ENCODE measurements around the gene PCGF1.

The PCGF1 gene

DNA sequence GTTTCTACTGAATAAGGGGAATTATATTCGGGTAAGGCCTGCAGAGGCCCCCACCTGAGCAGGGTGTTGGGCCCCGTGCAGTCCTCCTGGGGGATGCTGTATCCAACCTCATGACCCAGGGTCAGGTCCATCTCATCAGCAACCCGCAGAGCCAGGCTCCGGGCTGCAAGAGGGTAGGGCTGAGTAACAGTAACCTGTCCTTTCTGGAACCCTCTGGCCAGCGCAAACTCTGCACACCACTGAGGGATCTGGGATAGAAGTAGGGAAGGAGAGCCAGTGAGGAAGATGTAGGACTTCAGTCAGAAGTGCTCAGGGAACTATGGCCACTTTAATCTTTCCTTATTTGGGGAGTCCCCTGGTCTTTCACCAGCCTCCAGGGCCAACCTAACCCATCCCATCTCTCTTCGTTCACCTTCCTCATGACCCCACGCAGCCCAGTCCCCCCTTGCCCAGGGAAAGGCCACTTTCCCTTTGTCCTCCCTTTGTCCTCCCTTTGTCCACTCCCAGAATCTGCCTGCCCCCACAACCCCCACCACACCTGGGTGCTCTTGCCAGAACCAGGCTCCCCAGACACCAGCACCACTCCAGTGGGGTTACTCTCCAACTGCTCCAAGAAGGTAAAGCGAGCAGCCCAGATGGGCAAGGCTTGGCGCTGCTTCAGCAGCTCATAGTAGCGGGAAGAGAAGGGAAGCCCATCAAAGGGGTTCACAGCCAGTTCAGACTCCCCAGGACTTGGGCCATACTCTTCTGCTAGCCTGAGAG is 17.6 kb upstream of the PCGF1 start:
- H3K4me3 ChIP-seq (ENCODE audit: low read depth, low read length): no peak overlapping the region
- TF ChIP-seq, protein P1, sequence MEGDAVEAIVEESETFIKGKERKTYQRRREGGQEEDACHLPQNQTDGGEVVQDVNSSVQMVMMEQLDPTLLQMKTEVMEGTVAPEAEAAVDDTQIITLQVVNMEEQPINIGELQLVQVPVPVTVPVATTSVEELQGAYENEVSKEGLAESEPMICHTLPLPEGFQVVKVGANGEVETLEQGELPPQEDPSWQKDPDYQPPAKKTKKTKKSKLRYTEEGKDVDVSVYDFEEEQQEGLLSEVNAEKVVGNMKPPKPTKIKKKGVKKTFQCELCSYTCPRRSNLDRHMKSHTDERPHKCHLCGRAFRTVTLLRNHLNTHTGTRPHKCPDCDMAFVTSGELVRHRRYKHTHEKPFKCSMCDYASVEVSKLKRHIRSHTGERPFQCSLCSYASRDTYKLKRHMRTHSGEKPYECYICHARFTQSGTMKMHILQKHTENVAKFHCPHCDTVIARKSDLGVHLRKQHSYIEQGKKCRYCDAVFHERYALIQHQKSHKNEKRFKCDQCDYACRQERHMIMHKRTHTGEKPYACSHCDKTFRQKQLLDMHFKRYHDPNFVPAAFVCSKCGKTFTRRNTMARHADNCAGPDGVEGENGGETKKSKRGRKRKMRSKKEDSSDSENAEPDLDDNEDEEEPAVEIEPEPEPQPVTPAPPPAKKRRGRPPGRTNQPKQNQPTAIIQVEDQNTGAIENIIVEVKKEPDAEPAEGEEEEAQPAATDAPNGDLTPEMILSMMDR (IDR thresholded peaks at IDR 0.05; ENCODE audit: low read depth, low read length): no peak

DNA sequence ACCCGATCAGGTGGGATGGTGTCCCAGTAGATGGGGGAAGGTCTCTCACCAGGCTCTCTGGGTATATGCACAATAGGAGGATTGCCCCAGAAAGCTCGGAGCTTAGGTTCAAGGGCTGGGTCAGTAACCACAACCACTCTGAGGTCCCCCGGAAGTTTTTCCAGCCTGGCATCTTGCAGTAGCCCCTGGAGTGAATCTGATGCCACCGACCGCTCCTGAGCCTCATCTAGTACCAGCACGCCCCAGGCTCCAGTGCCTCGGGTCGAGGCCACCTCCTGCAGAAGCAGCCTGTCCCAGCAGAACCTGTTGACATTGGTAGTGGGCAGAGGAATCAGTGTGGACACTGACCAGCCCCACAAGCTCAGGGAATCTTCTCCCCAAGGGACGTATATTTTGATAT is 16.5 kb upstream of the PCGF1 start:
- H3K4me3 ChIP-seq (ENCODE audit: low read depth, low read length): no peak overlapping the region
- TF ChIP-seq, protein P1 (IDR thresholded peaks at IDR 0.05; ENCODE audit: low read depth, low read length): no peak

DNA sequence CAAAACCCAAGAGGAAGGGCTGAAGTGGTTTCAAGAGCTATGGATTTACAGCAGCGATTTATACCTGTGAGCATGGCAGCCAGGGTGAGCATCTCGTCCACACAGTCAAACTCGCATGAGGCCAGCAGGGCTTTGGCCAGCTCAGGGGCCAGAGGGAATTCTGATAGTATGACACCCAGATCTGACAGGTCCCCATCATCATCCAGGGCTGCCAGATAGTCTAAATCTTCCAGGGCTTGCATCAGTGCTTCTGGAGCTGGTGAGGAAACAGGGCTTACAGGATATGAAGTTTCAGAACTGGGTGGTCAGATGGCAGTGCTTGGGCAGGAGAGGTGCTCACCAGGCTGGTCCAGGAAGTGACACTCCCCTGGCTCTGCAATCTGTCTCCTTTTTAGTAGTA is 15.0 kb upstream of the PCGF1 start:
- TF ChIP-seq, protein P1 (IDR thresholded peaks at IDR 0.05; ENCODE audit: low read depth, low read length): no peak

DNA sequence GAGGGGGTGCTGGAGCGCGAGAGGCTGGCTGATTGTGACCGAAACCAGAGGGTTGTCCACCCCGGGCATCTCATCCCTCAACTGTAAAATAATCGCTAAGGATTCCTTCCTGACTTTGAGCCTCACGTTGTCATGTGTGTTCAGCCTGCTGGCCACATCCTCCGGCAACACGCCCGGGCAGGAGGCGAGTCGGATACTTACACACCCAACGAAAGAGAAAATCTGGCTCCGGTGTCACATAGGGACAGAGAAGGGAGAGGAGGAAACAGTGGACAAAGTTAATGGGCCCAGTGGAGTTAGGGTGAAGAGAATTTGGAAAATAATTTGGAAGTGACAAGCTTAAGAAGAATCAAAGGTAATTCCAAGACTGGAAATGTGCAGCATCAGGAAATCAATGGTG is 9.2 kb upstream of the PCGF1 start:
- no peak overlapping the region for H3K4me3 ChIP-seq (ENCODE audit: low read depth, low read length)
- TF ChIP-seq, protein P1 (IDR thresholded peaks at IDR 0.05; ENCODE audit: low read depth, low read length): no peak

More for the DNA sequence above, 15.0 kb upstream of the PCGF1 start:
- H3K4me3 ChIP-seq (ENCODE audit: low read depth, low read length): no peak overlapping the region

DNA sequence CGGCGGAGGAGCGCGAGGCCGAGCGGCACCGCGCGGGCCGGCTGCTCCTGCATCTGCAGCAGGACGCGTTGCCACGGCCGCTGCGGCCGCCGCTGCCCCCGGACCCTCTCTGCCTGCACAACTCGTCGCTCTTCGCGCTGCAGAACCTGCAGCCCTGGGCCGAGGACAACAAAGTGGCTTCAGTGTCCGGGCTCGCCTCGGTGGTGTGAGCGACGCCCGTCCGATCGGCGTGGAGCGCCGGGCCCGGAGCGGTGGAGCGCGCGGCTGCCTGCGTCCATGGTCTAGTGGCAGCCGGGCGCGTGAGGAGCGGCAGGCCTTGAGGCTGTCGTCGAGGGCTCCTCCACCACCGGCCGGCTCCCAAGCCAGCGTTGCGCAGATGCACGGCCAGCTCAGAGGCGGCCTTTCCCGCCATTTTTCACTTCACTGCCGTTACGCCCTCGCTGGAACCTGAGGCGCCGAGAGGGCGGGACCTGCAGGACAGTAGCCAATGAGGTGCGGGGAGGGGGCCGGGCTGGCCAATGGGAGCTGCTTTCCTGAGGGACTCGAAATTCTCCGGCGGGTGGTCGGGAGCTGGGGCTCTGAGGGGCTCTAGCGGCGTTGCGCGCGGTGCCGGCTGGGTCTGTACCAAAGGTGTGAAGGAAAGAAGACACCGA is 8.6 kb upstream of the PCGF1 start:
- no peak overlapping the region for H3K4me3 ChIP-seq (ENCODE audit: low read depth, low read length)
- TF ChIP-seq, protein P1 (IDR thresholded peaks at IDR 0.05; ENCODE audit: low read depth, low read length): no peak

DNA sequence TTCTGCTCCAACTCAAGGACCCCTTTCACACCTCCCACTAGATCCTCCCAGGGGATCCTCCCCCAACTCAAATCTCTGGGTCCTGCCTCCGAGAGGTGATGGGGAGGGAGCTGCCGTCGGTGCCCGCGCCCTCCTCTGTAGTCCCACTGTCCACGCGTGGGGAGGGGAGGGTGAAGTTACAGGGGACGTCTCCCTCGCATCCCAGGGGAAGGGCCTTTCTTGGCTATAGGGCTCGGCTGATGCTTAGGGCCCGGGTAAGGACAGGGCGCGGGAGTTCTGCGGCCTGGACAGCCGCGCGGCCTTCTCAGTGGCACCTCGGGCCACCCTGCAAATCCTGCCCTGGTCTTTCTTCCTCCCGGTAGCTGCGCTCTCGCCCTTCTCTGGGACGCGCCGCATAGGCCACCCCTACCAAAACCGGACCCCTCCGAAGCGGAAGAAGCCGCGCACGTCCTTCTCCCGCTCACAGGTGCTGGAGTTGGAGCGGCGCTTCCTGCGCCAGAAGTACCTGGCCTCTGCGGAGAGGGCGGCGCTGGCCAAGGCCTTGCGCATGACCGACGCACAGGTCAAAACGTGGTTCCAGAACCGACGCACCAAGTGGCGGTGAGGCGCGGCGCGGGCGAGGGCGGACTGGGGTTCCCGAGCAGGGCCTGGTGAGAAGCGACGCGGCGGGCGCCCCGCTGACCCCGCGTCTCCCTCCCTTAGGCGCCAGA is 7.9 kb upstream of the PCGF1 start:
- TF ChIP-seq, protein P1 (IDR thresholded peaks at IDR 0.05; ENCODE audit: low read depth, low read length): no peak
- H3K4me3 ChIP-seq (ENCODE audit: low read depth, low read length): no peak overlapping the region
